Measurements from ENCODE around the gene ACE.

Gene ACE

GRCh38 chr17:63476854-63477479 lies at the start of gene ACE:
Gene ACE (plus strand): TSS chr17:63477061. CDS start chr17:63477095, 34 bp downstream.
- DNase-seq (ENCODE audit: low read depth), result peak; percentile 32

- no peak for DNase-seq (ENCODE audit: low read depth)
Observed at GRCh38 chr17:63429766-63430165, 47.1 kb upstream of the ACE start.

DNA sequence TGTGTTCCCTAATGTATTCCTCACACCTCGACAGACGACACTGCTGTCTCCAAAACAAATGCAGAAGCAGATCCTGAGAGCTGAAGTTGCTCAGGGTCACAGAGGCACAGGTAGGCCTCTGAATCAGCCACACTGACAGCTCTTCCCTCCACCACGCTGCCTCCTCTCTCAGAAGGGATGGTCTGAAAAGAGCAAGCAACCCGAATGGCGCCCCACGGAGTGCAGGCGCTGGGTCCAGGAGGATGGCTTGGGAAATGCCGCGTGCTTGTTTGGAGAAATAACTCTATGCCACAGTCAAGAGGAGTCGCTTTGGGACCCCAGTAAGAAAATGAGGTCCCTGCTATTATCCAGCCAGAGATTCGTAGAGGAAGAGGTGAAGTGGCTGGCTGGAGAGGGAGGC lies 46.6 kb upstream of the ACE start:
- DNase-seq (ENCODE audit: low read depth), result no peak

- no peak for DNase-seq (ENCODE audit: low read depth)
Observed at GRCh38 chr17:63431618-63431938, 45.3 kb upstream of the ACE start.

GRCh38 chr17:63431939-63432804 lies 44.7 kb upstream of the ACE start:
- DNase-seq (ENCODE audit: low read depth), result no peak

GRCh38 chr17:63433746-63434591 lies 42.9 kb upstream of the ACE start:
- no peak for DNase-seq (ENCODE audit: low read depth)

DNA sequence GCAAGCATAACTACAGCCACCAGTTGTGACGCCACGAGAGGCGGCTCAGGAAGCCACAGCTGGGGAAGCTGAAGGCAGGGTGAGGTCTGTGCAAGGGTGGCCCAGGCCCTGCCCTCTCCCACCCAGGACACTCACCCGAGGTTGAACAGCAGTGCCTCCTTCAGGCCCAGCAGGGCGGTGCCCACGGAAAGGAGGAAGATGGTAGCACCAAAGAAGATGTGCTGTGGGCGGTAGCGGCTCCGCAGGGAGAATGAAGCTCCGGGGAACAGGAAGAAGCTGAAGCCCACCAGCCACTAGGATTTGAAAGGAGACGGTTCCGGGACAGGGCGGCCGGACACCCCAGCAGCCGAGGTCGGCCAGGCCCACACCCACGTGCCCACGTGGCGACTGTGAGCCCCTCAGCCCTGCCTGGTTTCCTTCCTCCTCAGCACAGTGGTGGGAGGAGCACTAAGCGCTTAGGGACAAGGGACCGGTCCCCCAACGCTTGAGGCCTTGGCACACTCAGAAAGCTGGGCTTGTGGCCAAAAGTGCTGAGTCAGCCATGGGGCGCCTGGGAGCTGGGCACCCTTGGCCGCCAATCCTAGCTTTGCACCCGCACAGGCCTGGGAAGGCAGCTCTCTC lies 41.8 kb upstream of the ACE start:
- no peak for DNase-seq (ENCODE audit: low read depth)

- no peak for DNase-seq (ENCODE audit: low read depth)
Observed at GRCh38 chr17:63435681-63436522, 41.0 kb upstream of the ACE start.

- no peak for DNase-seq (ENCODE audit: low read depth)
Observed at GRCh38 chr17:63436523-63437110, 40.2 kb upstream of the ACE start.

GRCh38 chr17:63437287-63438091 lies 39.4 kb upstream of the ACE start:
- DNase-seq (ENCODE audit: low read depth), result no peak

DNA sequence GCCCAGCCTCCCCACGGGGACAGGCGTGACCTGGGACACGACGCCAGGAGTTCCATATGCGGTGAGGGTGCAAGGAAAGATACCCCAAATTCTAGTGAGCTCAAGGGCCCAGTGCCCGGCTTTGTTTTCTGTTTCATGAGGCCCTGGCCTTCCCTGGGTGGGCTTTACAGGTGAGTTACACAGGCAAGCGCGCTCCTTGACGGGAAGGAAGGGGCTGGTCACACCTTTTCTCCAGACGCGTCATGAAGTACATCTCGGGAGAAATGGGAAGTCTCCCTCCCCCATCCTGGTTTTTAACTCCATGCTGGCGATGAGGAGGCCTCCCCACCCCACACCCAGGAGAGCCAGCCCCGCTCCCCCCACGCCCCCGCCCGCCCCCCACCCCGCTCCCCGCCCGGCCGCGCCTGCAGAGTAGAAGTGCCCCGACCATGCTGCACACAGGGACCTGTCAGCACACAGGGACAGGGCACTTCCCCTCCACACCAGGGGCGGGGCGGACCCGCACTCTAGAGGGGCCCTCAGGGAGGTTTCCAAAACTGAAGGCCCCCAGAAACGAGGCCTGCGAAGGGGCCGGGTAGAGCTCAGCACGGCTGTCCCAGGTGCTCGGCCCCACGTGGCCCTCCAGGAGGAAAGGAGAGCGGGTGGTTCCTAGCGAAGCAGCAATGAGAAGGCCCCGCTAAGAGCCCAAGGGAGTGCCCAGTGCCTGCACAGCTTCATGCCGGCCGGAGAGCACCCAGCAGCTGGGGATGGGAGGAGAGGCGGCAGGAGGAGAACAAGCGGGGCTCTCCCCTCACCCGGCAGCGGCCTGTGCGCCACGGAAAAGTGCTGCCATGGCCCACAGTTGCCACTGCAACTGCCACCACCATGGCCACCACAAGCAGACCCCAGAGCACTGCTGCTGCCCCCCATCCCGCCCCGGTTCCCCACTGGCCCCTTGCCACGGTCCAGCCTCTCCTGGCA lies 38.5 kb upstream of the ACE start:
- DNase-seq (ENCODE audit: low read depth), result no peak

GRCh38 chr17:63439687-63440086 lies 37.2 kb upstream of the ACE start:
- no peak for DNase-seq (ENCODE audit: low read depth)

DNA sequence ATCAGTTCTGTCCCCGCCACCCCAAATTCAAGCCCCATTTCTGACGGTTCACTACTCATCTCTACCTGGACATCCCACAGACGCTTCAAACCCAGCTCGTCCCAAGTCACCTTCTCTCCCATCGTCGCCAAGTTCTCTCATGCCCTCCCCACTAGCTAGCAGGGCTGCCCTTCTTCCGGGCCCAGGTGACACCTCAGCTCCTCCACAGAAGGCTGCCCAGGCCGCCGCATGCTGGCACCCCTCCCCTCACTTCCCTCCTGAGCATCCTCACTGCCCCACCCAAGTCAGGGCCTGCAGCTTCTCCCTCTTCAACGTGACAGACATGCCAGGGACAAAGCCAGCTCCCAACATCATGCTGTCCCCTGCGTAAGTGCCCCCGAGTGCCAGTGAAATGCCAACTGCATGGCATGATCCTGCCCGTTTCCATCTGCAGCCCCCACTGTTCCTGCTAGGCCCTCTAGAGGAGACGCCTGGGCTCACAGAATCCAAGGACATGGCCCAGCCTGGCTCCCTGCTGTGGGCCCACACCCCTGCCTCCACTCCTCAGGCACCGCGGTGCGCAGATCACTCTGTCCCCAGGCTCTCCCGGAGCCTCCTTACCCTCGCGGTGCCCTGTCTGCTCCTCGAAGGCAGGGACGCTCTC lies 36.6 kb upstream of the ACE start:
- no peak for DNase-seq (ENCODE audit: low read depth)

DNA sequence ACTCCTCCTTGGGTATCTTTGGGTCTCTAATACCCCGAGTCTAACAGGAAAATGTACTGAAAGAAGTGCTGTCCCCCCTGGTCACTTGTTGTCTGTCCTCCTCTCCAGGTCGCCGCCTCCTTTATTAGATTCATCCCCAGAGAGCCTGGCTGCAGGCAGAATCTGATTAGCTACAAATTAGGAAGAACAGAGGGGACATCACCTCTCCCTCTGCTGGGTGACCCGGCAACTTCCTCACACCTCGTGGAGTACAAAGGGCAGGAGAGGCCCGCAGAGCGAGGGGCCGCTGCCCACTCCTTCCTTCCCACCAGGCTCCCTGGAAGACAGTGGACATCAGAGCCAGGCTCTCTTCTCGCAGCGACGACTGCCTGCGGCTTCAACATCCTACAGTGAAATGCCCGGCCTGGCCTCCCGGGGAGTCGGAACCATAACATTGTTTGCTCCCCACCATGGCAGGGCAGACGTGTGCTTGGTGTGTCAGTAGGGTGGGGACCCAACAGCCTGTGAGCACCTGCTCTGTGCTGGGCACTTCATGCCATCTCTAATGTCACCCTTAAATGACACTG lies 36.0 kb upstream of the ACE start:
- no peak for DNase-seq (ENCODE audit: low read depth)

DNA sequence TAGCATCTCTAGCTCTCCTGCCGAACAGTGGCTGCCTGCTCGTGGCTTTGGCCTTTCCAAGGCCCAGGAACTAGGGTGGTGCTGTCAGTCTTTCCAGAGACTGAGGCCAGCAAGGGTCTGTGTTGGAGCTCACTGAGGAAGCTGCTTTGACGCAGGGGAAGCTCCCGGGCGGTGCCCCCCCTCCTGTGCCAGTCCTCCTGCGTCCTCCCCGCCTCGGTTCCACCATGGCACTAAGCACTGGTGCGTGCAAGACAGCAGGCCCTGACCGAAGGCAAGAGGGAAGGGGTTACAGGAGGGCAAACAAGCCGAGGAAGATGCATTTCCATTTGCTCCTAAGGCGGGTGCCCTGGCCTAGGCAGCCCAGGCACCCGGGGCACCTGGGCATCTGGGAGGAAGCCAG lies 35.2 kb upstream of the ACE start:
- DNase-seq (ENCODE audit: low read depth), result no peak

GRCh38 chr17:63442074-63442473 lies 34.8 kb upstream of the ACE start:
- DNase-seq (ENCODE audit: low read depth), result no peak

DNA sequence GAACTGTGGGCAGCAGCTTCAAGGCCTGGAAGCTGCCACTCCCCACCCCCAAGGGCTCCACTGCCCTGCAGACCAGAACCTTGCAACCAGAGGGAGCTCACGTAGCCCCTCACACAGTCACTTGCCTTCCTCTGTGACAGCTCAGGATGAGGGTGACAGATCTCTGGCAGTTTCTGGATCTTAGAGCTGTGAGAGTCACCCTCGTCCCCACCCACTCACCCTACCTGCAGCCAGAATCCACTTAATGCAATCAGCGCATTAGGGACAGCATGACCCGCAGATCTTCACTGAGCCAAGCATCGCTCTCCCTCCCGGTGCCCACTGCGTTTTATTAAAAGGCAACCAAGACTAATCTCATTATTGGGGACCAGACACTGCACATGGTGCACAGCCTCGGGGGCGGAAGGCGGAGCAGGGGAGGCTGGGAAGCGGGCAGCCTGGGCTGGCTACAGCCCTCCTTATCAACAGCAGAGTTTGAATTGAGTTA lies 34.3 kb upstream of the ACE start:
- DNase-seq (ENCODE audit: low read depth), result no peak

DNA sequence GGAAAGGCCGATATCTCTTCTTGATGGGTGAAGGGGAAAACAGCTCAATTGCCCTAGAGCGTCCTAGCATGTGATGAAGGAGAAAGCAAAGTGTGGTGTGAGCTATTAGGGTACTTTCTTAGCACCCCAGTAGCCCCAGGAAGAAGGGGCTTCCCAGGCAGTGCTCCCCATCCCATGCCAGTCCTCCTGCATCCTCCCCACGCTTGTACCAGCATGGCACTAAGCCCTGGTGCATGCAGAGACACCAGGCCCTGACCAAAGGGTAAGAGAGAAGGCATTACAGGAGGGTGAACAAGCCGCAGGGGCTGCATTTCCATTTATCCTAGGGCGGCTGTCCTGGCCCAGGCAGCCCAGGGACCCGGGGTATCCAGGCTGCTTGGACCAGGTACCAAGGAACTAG lies 33.8 kb upstream of the ACE start:
- DNase-seq (ENCODE audit: low read depth), result no peak

Measured in activated T-cell treated with anti-CD3 and anti-CD28 coated beads for 48 hours (primary cell).